ENCODE data around the gene SMARCA2.

- TF ChIP-seq CTCF (IDR thresholded peaks at IDR 0.05) (no peak), ZFX (IDR thresholded peaks at IDR 0.05; ENCODE audit: borderline replicate concordance) (no peak)
Measured at GRCh38 chr9:2012347-2012746, 2.8 kb upstream of the SMARCA2 start.
